ENCODE results near the gene PIGM.
A peak's percentile ranks its signal among the peaks of the same experiment; 100 is the strongest.
"Not testable (repeated sequence)": the region's sequence is repeated elsewhere in the genome, so short reads cannot be mapped to it uniquely, and the experiment has no call there.

Gene PIGM

DNA sequence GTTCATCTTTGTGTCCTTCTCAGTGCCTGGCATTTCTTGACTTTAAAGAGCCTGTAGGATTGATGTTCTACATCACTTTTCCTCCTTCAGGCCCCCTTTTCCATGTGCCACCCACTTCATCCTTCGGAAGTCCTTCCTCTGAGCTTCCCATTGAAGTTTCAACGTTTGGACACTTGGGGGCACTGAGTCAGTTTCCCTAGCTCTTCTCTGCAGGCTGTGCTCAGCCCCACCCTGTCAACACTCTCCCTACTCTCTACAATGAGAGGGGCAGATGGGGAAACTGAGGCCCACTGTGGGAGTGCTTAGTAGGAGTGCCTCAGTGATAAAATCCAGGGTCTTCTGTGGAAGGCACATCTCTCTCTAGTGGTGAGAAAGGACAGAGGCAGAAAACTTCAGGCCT is 26.3 kb upstream of the PIGM start:
- DNase-seq, result no peak

DNA sequence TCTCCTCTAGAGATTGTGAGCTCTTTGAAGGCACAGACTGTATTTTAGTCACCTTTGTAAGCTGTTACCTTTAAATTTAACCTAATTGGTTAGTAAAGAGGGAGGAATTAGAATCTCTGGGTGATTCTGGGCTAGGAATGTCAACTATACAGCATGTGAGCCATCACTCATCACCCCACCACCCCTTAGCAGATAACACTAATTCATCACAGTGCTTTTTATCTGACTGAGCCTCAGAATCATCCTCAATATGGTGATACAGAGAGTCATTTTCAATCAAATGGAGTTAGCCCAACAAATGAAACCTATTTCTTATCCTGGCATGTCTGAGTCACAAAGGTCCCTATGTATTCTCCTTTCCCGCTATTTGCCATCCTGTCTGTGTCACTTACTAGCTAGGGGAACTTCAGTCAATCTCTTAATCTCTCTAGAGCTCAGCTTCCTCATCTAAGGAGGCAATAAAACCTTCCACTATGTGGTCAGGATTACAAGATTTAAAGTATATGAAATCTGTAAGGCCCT is 24.9 kb upstream of the PIGM start:
- DNase-seq, result no peak

DNA sequence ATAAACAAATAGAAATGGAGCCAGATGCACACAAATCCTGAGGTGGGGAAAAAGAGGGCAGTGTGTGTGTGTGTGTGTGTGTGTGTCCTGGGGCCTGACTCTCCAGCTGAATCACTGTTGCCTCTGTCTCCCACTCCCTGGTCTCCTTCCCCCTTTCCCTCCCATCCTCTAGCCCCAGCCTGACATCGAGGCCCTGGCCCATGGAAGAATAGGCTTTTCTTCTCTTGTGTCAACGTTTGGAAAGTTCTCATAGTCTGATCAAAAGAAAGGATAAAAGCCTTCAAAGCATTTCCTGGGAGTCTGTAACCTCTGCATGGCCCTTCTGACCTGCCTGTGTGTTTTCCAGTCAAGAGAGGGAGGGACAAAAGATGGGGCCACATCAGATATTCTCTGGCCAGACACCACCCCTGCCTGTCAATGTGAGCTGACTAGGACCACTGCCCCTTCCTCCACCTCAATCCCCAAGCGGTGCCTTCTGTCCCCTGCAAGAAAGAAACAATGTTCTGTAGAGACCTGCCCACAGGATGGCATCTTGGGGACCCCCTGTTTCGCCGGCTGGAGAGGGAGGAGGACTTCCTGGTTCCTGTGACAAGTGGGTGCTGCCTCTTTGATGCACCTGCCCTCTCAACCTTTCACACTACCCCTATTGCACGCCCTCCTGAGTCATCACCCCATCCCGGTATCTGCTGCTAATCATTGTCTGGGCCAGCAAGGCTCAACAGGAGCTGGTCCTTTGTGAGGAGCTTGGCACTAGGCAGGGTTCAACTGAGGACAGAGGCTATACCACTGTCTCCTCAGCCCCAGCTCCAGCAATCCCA is 22.0 kb upstream of the PIGM start:
- DNase-seq, result no peak

DNA sequence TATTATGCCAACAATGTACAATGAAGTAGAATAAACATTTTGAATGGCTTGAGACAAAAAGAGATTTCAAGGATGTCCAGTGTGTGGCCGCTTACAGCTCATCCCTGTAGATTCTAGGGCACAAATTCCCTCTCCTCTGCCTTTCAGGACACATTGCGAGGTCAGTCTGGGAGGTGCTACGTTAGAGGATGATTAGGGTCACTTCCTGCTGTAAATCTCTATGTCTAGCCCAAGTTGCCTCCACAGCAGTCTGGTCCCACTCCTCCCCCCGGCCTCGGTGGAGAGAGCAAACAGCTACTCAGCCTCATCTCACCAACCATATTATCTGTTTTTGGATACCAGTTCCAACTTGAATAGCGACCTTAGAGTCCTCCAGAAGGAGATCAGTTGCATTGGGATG is 21.1 kb upstream of the PIGM start:
- no peak for DNase-seq

DNA sequence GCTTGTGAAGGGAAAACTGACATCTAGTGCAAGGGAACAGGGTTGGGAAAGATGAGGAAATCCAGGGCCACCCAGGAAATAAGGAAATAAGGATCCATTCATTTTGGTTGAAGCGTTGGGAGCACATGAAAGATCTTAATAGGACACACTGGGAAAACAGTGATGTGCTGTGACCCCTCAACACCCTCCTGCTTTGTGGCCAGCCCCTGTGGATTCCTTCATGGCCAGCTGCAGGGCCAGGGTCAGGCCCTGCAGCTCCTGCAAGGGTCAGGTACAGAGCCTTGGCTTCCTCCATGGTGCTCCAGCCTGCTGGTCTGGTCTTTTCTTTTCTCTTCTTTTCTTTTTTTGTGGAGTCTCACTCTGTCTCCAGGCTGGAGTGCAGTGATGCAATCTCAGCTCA is 18.8 kb upstream of the PIGM start:
- no peak for DNase-seq

DNA sequence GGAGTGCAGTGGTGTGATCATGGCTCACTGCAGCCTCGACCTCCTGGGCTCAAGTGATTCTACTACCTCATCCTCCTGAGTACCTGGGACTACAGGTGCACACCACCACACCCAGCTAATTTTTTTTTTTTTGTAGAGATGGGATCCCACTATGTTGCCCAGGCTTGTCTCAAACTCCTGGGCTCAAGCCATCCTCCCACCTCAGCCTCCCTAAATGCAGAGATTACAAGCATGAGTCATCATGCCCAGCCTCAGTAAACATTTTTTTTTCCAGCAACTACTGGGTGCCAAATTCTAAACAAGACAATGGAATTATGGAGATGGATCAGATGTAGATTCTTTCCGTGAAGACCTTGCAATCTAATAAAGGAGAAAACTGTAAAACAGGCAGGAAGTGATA is 18.4 kb upstream of the PIGM start:
- not testable (repeated sequence) for DNase-seq

DNA sequence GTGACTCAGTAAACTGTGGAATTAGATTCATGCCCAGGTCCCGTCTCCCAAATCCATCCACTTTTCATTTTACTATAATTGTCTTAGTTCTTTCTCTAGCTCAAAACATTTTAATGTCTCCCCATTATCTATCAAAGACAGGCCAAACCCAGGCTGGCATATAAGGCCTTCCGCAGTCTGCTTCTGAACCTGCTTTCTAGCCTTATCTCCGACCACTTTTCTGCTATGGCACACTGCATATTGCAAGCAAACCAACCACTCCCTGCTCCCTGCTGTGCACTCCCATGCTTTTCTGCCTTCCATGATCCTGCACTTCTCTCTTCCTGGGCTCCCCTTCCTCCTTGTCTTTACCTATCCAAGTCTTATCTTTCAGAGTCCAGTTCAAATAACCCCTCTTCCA is 17.3 kb upstream of the PIGM start:
- DNase-seq, result no peak

DNA sequence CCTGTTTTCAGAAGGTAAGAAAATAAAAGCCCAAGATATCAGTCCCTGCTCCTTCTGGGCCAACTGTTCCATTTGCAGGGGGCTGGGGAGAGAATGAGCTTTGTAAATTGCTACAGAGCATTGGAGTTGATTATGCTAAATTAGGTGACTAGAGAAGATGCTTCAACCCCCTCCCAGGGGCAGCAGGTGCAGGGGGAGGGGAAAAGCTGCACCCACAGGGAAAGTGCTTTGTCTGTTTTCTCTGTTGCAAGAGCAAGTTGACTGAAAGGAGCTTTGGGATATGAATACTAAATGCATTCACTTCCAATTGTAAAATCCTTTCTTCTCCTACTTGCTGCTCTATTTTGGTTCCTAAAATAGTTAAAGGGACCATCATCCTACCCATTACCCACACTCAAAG is 16.5 kb upstream of the PIGM start:
- no peak for DNase-seq

DNA sequence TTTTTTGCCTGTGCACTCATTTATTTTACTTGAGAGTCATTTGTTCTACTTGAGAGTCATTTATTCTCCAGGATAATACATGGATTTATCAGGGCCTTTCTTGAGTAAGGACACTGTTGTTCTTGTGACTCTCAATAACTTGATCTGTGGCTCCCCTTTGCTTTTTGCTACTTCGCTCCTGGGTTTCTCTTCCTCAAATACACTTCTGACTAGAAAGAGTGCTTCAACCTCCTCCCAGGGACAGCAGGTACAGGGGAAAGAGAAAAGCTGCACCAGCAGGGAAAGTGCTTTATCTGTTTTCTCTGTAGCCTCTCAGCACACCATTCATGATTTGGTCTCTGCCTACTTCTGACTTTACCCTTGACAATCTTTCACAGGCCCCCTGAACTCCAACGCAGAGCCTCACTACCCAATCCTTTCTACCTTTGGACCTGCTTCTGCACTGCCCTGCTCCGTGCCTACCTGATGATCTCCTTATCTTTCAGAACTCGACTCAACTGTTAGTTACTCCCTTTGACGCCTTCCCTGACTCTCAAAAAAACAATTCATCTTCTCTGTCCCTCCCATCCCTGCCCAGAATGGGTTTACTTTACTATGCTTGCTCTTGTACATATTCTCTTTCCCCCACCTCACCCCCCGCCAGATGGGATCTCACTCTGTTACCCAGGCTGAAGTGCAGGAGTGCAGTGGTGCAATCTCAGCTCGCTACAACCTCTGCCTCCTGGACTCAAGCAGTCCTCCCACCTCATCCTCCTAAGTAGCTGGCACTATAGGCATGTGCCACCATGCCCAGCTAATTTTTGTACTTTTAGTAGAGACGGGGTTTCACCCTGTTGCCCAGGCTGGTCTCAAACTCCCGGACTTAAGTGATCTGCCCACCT is 15.6 kb upstream of the PIGM start:
- no peak for DNase-seq

DNA sequence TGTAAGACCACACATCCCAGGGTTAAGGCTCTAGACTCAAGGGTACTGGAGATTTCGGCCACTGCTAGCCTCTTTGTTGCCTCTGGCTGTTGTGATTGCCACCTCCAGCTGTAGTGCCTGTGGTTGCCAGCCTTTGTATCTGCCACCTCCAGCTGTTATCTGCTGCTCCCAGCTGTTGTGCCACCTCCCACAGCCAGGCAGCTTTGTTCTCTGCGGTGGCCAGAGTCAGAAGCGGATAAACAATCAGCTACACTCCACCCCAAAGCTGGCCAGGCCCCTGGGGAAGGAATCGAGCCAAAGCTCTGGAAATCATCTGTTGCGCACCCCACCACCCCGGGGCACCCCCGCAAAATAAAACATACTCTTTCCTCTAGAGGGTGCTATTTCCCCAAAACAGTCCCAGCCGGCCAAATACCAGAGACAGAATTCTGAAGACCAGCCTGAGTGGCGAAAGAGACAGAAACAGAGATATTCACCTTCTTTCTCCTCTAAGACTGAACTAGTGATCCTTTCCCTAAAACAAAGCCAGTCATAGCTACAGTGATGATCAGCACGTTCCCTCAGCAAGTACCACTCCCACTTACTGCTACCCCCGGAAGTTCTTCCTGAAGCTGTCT is 14.8 kb upstream of the PIGM start:
- peak; percentile 32 to 40 for DNase-seq

DNA sequence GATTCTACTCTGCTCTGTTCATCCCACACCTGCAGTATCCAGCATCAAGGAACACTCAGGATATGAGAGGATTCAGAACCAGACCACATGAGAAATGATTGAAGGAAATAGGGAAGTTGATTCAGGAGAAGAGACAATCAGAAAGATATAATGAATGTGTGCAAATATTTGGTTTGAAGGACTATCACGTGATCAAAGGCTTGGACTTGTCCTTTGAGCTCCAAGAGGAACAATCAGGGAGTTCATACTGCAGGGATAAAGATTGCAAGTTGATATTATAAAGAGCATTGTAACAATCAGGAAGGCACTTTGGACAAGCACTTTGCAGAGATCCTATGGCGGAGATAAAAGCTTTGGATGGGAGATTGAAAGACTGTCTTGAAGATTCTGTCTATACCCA is 13.9 kb upstream of the PIGM start:
- DNase-seq, result no peak

DNA sequence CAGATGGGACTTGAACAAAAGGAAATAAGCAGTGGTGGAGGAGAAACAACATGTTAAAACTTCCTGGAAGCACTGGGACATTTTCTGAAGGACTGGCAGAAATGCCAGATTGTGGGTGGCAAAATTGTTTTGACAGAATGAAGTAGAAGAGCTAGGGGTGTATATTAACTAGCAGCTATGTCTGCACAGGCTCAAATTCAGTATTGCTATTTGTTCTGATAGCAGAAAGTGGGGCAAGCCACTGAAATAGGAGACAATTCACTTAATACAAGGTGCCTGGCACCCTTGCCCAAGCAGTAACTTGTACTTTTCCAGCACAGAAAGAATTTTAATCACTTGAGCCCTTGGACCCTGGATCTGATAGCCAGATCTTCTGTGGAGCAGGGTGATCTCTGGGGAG is 11.8 kb upstream of the PIGM start:
- DNase-seq, result no peak

DNA sequence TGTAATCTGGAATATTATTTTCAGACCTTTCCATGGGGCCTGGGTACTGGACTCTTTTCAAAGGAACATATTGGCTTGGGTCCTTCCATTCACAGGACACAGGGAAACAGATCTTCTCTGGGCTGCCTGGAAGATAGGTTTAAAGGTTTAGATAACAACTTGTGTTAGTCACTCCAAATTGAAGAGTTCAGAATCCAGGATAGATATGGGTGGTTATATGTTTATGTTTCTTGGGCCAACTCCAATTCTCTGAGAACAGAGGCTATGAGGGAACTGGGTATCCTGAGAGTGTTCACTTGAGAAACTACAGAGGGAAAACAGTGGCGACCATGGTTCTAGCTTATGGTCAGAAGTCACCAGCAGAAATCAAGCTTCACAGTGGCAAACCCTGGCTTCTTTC is 8.7 kb upstream of the PIGM start:
- no peak for DNase-seq

DNA sequence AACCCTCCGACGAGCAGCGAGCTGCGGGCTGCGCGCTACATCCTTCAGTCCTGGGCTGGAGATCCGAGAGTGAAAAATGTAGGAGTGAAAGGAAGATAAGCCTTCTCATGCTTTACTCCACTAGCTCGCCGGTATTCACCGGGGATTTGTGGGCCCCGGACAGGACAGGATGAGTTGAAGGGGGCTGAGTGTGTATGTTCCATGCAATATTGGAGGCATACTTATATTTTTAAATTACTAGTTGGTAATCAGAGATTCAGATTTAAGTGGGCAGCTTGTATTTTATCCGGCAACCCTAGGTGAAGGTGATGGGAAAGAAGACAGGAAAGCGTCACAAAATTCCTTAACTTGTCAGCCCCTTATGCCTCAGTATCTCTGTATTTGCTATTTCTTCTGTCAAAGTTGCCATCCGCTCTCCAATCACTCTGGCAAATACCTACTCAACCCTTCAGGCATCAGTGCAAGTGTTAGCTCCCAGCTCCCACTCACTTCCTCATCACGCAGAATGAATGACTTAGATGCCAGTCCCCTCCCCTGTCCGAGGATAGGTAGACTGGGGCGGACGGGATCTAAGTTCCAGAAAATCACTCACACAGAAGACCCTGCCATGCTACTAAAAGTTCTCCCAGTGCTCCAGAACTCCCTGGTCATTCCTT is 503 bp upstream of the PIGM start:
- DNase-seq, result peak in 1 of 2 experiments; percentile 22

DNA sequence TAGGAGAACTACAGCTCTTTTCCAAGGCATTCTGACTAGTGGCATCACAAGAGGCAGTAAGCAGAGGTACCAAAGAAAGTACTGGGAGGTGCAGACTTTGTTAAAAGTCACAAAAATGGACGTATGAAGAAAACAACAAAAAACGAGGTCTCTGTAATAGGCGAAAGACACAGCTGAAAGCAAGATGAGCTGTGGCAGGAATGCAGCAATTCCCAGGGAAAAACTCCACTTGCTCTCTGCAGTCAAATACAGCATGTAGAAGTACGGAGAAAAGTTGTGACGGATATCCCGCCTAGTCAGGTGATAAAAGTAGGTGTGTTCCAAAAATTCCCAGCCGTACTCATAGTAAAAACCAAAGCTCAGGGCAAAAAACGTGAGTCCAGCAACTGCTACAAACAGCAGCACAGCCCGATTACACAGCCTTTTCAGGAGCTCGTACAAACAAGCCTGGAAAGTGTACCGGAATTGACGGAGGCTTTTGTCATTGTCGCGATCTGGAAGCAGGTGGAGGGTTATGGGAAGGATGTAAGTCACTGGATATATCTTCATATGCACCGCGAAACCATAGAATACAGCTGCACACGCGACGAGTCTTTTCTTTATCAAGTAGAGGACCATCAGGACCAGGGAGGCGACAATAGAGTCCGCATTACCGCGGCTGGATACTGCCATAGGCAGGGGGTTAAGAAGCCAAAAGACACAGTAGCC is 979 bp downstream of the PIGM start:
- peak in 1 of 2 experiments; percentile 24 for DNase-seq

DNA sequence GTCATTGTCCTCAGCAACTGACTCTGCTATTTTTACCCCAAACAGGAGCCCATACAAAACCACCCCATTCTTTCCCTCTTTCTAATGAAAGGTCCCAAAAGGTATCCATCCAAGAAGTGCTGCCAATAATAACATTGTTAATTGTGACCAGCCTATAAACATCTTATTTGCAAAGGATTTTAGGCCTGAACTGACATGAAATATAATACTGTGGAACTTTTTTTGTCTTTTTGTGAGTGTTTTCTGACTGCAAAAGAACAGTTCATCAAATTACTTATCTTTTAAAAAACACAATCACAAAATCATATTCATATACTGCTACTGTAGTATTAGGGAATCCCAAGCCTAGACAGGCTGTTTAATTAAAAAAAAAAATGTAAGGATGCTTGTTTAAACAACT is 3.4 kb downstream of the PIGM start:
- no peak for DNase-seq

DNA sequence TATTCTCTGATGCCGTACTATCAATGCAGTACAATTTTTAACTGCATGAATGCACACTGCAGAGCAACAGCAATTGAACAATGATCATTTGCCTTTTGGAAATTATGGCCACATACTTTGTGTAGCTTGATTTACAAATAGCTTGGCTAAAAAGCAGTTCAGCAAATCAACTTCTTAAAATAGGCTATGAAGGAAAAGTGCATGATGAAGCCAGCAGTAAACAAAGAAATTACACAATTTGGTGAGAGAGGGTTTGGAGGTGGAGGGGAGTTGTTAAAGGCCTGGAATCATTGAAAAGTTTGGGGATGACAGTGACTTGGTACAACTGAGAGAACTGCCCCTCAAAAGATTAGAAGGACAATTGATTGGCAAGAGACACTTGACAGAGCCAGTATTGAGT is 6.5 kb downstream of the PIGM start:
- no peak for DNase-seq

DNA sequence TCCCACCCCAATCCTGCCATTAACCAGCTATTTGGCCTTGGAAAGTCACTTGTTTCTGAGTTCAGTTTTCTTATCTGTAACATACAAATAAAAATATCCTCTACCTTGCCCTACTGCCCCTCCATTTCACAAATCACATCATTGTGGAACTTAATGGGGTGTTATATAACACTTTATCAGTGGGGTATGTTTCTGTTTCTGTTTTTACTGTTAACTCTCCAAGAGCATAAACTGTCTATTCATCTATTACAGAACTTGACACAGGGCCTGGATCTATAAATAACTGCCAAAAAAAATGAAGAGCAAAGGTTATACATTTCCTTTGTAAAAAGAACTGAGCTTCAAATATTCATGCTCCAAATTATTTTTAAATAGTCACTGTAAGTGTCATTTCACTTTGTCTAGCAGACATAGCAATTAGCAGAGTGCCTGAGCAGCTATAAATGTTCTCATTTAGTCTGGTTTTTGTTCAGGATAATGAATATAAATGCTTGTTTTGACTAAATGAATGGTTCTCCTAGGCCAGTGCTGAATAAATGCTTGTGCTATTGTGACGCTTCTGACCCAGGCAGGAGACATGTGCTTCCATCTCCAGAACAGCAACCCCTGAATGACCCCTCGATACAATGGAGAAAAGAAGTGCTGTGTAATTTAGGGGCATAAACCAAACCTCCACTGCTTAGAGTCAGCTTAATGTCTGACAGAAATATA is 7.4 kb downstream of the PIGM start:
- peak in 1 of 2 experiments; percentile 48 for DNase-seq

DNA sequence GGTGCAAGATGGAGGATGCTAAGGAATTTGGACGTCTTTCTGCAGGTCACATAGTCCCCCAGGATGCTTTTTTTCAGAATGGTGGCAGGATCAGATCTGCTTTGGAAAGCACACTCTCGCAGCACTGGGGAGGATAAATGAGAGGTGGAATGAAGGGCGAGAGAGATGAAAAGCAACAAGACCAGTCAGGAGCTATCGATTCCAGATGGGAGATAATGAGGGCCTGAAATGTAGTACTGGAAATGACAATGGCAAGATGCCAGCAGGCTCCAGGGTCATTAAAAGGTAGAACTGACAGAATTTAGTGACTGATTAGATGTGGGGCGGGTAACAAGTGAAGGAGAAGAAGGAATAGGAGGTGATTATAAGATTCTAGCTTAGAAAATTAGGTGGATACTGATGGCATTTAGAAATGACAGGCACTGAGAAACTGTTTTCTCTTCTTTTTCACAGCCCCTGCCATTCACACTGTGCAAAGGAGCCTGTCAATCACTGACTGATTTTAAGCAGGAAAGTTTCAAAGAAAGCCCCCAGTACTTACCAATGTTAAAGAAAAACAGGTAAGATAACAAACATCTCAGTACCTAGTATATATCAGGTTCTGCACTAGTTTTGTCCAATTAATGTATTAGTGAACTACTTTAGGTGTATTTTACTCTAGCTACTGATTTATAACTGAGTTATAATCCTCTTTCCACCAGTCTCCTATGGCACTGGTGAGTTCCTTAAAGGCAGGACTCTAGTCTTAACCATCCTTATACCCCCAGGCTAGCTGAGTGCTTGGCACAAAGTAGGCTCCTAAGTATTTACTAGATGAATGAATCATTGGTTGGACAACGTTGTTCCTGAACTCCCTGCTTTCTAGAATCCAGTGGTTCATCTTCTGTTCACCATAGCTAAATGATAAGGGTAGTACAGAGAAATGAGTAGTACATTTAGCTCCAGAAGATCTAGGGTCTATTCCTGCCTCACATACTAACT is 9.2 kb downstream of the PIGM start:
- DNase-seq, result peak in 1 of 2 experiments; percentile 21

DNA sequence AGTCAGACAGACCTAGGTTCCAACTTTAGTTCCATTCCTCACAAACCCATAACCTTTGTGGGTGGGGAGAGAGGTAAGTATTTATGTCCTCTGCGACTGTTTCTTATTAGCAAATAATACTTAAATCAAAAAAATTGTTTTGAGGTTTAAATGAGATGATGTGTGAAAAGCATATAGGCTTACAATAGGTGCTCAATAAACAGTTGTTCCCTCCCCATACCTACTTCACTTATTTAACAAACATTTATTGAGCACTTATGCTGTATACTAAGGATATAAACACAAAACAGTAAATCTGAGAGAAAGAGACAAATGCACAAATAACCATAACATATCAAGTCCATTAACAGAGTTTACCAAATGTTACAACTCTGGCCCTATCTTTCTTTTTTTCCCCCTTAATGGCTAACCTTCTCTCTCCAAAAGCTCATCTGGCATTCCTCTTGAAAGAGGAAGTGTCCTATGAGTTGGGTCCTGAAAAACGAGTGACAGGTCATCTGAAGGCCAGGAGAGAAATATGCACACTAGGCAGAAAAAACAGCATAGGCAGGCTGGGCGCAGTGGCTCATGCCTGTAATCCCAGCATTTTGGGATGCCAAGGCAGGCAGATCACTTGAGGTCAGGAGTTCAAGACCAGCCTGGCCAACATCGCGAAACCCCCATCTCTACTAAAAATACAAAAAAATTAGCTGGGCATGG is 10.3 kb downstream of the PIGM start:
- no peak for DNase-seq
